ENCODE data around the gene SPATA31A5.
"Not testable (repeated sequence)": the region's sequence is repeated elsewhere in the genome, so short reads cannot be mapped to it uniquely, and the experiment has no call there.

The SPATA31A5 gene

DNA sequence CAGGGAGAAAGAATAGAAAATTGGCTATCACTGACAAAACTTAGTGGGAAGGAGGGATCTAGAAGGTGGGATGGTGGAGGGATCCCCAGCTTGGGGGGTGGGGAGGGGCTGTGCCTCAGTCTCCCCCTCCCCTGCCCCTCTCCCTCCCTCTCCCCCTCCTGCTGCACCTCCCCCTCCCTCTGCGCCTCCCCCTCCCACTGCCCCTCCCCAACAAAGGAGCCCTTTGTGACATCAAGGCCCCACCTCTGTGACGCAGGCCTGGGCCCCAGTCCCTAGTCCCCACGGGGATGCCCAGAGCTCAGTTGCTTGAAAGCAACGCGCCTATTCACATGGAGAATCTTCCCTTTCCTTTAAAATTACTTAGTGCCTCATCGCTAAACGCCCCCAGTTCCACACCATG, at the start of gene SPATA31A5:
Gene SPATA31A5, plus strand, starts transcription at position 301 of the 400 bp plus-strand sequence. Its CDS starts 29 bp downstream, at position 330.
- in situ Hi-C loops (cut with MboI; ENCODE audit: low sequenced_read_pairs): not testable (repeated sequence)

DNA sequence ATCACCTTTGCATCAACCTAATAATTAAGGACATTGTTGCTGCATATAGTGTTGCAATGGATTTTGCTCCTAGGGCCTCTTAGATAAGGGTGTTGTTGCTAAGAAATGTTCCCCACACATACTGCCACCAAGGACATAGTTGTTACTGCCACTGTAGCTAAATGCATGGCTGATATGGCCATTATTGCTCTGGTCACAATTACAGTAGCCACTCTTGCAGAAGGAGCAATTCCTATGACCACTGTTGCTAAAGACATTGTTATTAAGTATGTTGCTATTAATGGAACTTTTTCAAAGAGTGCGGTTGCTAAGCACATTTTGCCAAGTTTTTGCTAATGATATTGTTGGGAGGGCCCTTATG, 48.8 kb downstream of the SPATA31A5 start:
- in situ Hi-C loops (cut with MboI; ENCODE audit: low sequenced_read_pairs): not testable (repeated sequence)

DNA sequence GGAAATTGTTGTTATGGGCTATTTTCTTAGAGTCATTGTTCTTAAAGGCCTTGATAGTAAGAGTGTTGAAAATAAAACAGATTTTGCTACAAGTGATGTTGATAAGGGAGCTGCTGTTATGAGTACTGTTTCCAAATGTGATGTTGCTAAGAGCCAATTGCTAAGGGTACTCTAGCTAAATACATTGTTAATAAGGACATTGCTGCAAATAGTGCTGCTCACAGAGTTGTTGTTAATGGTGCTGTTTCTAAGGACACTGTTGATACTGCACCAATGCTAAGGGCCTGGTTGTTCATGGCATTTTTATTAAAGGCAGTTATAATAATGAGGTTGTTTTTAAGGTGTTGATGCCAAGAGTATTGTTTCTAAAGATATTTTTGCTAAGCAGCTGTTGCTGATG, 52.2 kb downstream of the SPATA31A5 start:
- in situ Hi-C loops (cut with MboI; ENCODE audit: low sequenced_read_pairs): not testable (repeated sequence)

Measured in hTERT RPE-1 (cell line).